HepG2 (cell line): ENCODE measurements around the gene TBC1D16. TPM values are rescaled to one million over a fixed set of nuclear protein-coding genes. Genes with fewer than 3 reads are reported as not detected.

ENCODE experiments used
- AGO1 ChIP-seq: fragments of 200-400 bp; formaldehyde crosslinking; IDR thresholded peaks from 2 replicates; pipeline ENCODE4 v1.6.1; 2017; ENCODE audit warnings: mild to moderate bottlenecking, low read depth, low read length, moderate library complexity; ENCODE audit not compliant: poor library complexity, severe bottlenecking
- ARNTL ChIP-seq: sonication (generic); formaldehyde crosslinking; IDR thresholded peaks from 2 replicates; pipeline ENCODE4 v1.4.0; 2020; ENCODE audit warnings: mild to moderate bottlenecking, missing genetic modification reagents
- BATF2 ChIP-seq: sonication (generic); formaldehyde crosslinking; IDR thresholded peaks from 2 replicates; pipeline ENCODE4 v1.8.0; 2022; ENCODE audit warnings: mild to moderate bottlenecking, missing genetic modification reagents, moderate library complexity
- CCDC6 ChIP-seq: sonication (generic); formaldehyde crosslinking; IDR thresholded peaks from 2 replicates; pipeline ENCODE4 v1.8.1; 2022; ENCODE audit warnings: mild to moderate bottlenecking, missing genetic modification reagents, moderate library complexity
- ELF1 ChIP-seq: sonication (generic); formaldehyde crosslinking; IDR thresholded peaks from 2 replicates; pipeline ENCODE4 v1.4.0; 2020; ENCODE audit warnings: missing genetic modification reagents
- HNF4A ChIP-seq: sonication (generic); formaldehyde crosslinking; IDR thresholded peaks from 2 replicates; pipeline ENCODE4 v1.4.0; 2020; ENCODE audit warnings: missing genetic modification reagents
- IRF9 ChIP-seq: sonication (generic); formaldehyde crosslinking; IDR thresholded peaks from 2 replicates; pipeline ENCODE4 v1.8.0; 2022; ENCODE audit warnings: missing genetic modification reagents, mild to moderate bottlenecking, borderline replicate concordance
- JUND ChIP-seq: sonication (generic); formaldehyde crosslinking; IDR thresholded peaks from 2 replicates; pipeline ENCODE4 v1.8.0; 2022; ENCODE audit warnings: mild to moderate bottlenecking, missing genetic modification reagents
- MIXL1 ChIP-seq: IDR thresholded peaks from 2 replicates; pipeline ENCODE4 v1.6.1; 2016
- MXD1 ChIP-seq: sonication (generic); formaldehyde crosslinking; IDR thresholded peaks from 2 replicates; pipeline ENCODE4 v1.4.0; 2020; ENCODE audit warnings: mild to moderate bottlenecking, missing genetic modification reagents
- PTBP1 ChIP-seq: fragments of 200-400 bp; formaldehyde crosslinking; IDR thresholded peaks from 2 replicates; pipeline ENCODE4 v1.6.1; 2018; ENCODE audit warnings: low read length, low read depth; ENCODE audit not compliant: poor library complexity, severe bottlenecking
- RNF219 ChIP-seq: sonication (generic); formaldehyde crosslinking; IDR thresholded peaks from 2 replicates; pipeline ENCODE4 v1.5.0; 2020; ENCODE audit warnings: mild to moderate bottlenecking, missing genetic modification reagents
- SMC3 ChIP-seq: IDR thresholded peaks from 2 replicates; pipeline ENCODE4 v1.6.1; 2011; ENCODE audit warnings: low read length, improper control_type of control experiment
- SMYD3 ChIP-seq: sonication (generic); formaldehyde crosslinking; IDR thresholded peaks from 2 replicates; pipeline ENCODE4 v1.8.1; 2023; ENCODE audit warnings: mild to moderate bottlenecking, missing genetic modification reagents
- SOX5 ChIP-seq: IDR thresholded peaks from 2 replicates; pipeline ENCODE4 v1.6.1; 2016; ENCODE audit warnings: borderline replicate concordance
- YEATS2 ChIP-seq: sonication (generic); formaldehyde crosslinking; IDR thresholded peaks from 2 replicates; pipeline ENCODE4 v1.4.0; 2020; ENCODE audit warnings: missing genetic modification reagents, borderline replicate concordance
- ZFP36L2 ChIP-seq: sonication (generic); formaldehyde crosslinking; IDR thresholded peaks from 2 replicates; pipeline ENCODE4 v1.4.0; 2020; ENCODE audit warnings: missing genetic modification reagents
- ZHX1 ChIP-seq: sonication (generic); formaldehyde crosslinking; IDR thresholded peaks from 2 replicates; pipeline ENCODE4 v1.8.1; 2022; ENCODE audit warnings: low read depth, mild to moderate bottlenecking, missing genetic modification reagents
- ZMYM4 ChIP-seq: sonication (generic); formaldehyde crosslinking; IDR thresholded peaks from 2 replicates; pipeline ENCODE4 v1.8.1; 2023; ENCODE audit warnings: mild to moderate bottlenecking, missing genetic modification reagents
- ZNF138 ChIP-seq: sonication (generic); formaldehyde crosslinking; IDR thresholded peaks from 2 replicates; pipeline ENCODE4 v1.5.0; 2020; ENCODE audit warnings: mild to moderate bottlenecking, low read depth, missing genetic modification reagents
- ZNF547 ChIP-seq: sonication (generic); formaldehyde crosslinking; IDR thresholded peaks from 2 replicates; pipeline ENCODE4 v1.5.1; 2020; ENCODE audit warnings: mild to moderate bottlenecking, missing genetic modification reagents
- ZNF816 ChIP-seq: sonication (generic); formaldehyde crosslinking; IDR thresholded peaks from 2 replicates; pipeline ENCODE4 v1.8.0; 2022; ENCODE audit warnings: missing genetic modification reagents, mild to moderate bottlenecking, borderline replicate concordance
- ZSCAN20 ChIP-seq: sonication (generic); formaldehyde crosslinking; IDR thresholded peaks from 2 replicates; pipeline ENCODE4 v1.4.0; 2020; ENCODE audit warnings: missing genetic modification reagents, mild to moderate bottlenecking, borderline replicate concordance
- polyA plus RNA-seq, 8 experiments: library from polyadenylated mRNA; depleted of rRNA in 3 of 8; stranded (reverse) in 7 of 8; unstranded in 1 of 8; fragments of >200 nt; fragmentation: Illumina TruSeq in 4 of 8; extraction: Trizol in 4 of 8; gene quantifications; 2 replicates each; pipeline versions ENCODE4 v1.2.1 to v1.2.3, GENCODE V29; 2011 to 2016; ENCODE audit warnings: low read depth in 4 of 8, missing spikeins in 1 of 8, mixed read lengths in 1 of 8; ENCODE audit not compliant: insufficient read depth in 1 of 8
- total RNA-seq, 5 experiments: library from RNA; depleted of rRNA; stranded (reverse); fragments of >200 nt; fragmentation: Illumina TruSeq; extraction: Trizol; gene quantifications; 2 replicates each; pipeline ENCODE4 v1.2.3, GENCODE V29; 2016; ENCODE audit warnings: low read depth in 1 of 5

The TBC1D16 gene
- total and polyA plus RNA-seq, 2 of the 13 experiments (the other 11 are each of a cell fraction or from before 2014, with no cell fraction given), result 14.9 to 24.9 TPM

- 0 out of 2 replicates have a peak, but pooled peaks have one; percentile 53 for TF ChIP-seq ZNF138 (CRISPR knock-in tag)
- TF ChIP-seq SMYD3 (CRISPR knock-in tag), result no peak
- peak; percentile 83 for TF ChIP-seq SOX5 (CRISPR knock-in tag)
- TF ChIP-seq IRF9, result 0 out of 2 replicates have a peak, but pooled peaks have one; percentile 64
- TF ChIP-seq ARNTL (CRISPR knock-in tag), result peak; percentile 86
- no peak for TF ChIP-seq MXD1
- TF ChIP-seq JUND (CRISPR knock-in tag), result no peak
- peak; percentile 58; the same call in 1 of the 2 replicates for TF ChIP-seq ZHX1 (CRISPR knock-in tag)
- TF ChIP-seq BATF2, result no peak
- peak; percentile 95 for TF ChIP-seq RNF219
- TF ChIP-seq ZNF816 (CRISPR knock-in tag), result no peak
- TF ChIP-seq ZFP36L2 (CRISPR knock-in tag), result no peak
- no peak for TF ChIP-seq SMC3
- peak; percentile 78 for TF ChIP-seq AGO1
- TF ChIP-seq YEATS2 (CRISPR knock-in tag), result peak; percentile 64; the same call in 1 of the 2 replicates
- no peak for TF ChIP-seq ELF1
- no peak for TF ChIP-seq ZNF547 (CRISPR knock-in tag)
- peak; percentile 58 for TF ChIP-seq ZMYM4 (CRISPR knock-in tag)
- TF ChIP-seq MIXL1, result no peak
- no peak for TF ChIP-seq ZSCAN20 (CRISPR knock-in tag)
- TF ChIP-seq HNF4A, result peak; percentile 74
- peak; percentile 89; the same call in 1 of the 2 replicates for TF ChIP-seq CCDC6 (CRISPR knock-in tag)
- TF ChIP-seq PTBP1, result no peak
These were observed 45.5 kb downstream of the TBC1D16 start (continued) for GRCh38 chr17:79990051-79990592.
